Measurements from ENCODE around the gene UBB. TPM values are rescaled to one million over a fixed set of nuclear protein-coding genes. Genes with fewer than 3 reads are reported as not detected.

UBB gene
- total and polyA plus RNA-seq, 2 experiments from 2014 or later: 871 to 1,692 TPM

GRCh38 chr17:16406742-16407674 is 26.1 kb downstream of the UBB start (continued):
- no peak for TF ChIP-seq REST (IDR thresholded peaks at IDR 0.05; ENCODE audit: unreplicated experiment)
- TF ChIP-seq ZNF114 (CRISPR knock-in tag; IDR thresholded peaks at IDR 0.05): no peak
- TF ChIP-seq ETS1 (IDR thresholded peaks at IDR 0.05): no peak

- peak; percentile 76 for DNase-seq (ENCODE audit: low spot score)
- Histone ChIP-seq H3K27ac (ENCODE audit: low read depth) (peak overlapping the region; percentile 95), H3K9me2 (ENCODE audit: insufficient read depth) (no peaks in the 10 kb centered on the region)
Observed at GRCh38 chr17:16407911-16408588, 27.2 kb downstream of the UBB start.

More at GRCh38 chr17:16407911-16408588, 27.2 kb downstream of the UBB start:
- Mint-ChIP-seq H3K4me1 (peaks cover 9% of the 10 kb centered on the region), H3K36me3 (ENCODE audit: low read depth) (no peaks in the 10 kb centered on the region; the same call in 2 of the 3 replicates), H3K9me3 (no peaks in the 10 kb centered on the region), H3K27me3 (ENCODE audit: insufficient read depth, low read depth, poor library complexity) (peaks cover 3% of the 10 kb centered on the region), H3K4me3 (peak overlapping the region; percentile 42), H3K27ac (peak overlapping the region; percentile 82)
- peak; percentile 62 for ATAC-seq
- Histone ChIP-seq H3K4me1 (ENCODE audit: insufficient read depth) (peaks cover 8% of the 10 kb centered on the region), H3K79me2 (replicated peaks; ENCODE audit: insufficient read depth) (no peaks in the 10 kb centered on the region), H3K36me3 (ENCODE audit: insufficient read depth) (no peaks in the 10 kb centered on the region), H2AFZ (0 out of 2 replicates have a peak overlapping the region, but pooled peaks have one; percentile 78), H4K20me1 (replicated peaks; ENCODE audit: insufficient read depth) (no peaks in the 10 kb centered on the region), H3K27me3 (ENCODE audit: insufficient read depth) (no peaks in the 10 kb centered on the region), H3K4me2 (peak overlapping the region; percentile 75), H3F3A (replicated peaks; ENCODE audit: low read depth) (peaks cover 9% of the 10 kb centered on the region), H3K4me3 (peak overlapping the region; percentile 46)
- TF ChIP-seq STAT1 (IDR thresholded peaks at IDR 0.05; ENCODE audit: unreplicated experiment): no peak

All from GM23338 (cell line).